GM12878 (cell line): Measurements from ENCODE around the gene METTL15. TPM values are rescaled to one million over a fixed set of nuclear protein-coding genes. Genes with fewer than 3 reads are reported as not detected.

Source experiments
- ATAC-seq: fragments of 200-7000 bp; cut with Tn5 transposase; 3 replicates; pipeline ENCODE4 v1.9.1; 2020; ENCODE audit warnings: mild to moderate bottlenecking, moderate library complexity
- BruUV-seq: library from RNA; stranded (reverse); fragments of 400-500 nt; replicated peaks from 2 replicates; lab custom pipeline; 2021; lab: Mats Ljungman, UMichigan
- CTCF ChIA-PET: fragments of 300-600 bp; sonication (Branson Sonifier 250); formaldehyde crosslinking; extraction: SDS; loops from one replicate; lab custom pipeline; 2021; ENCODE audit warnings: inconsistent platforms; lab: Yijun Ruan, JAX
- POLR2A ChIA-PET: fragments of 350-600 bp; formaldehyde crosslinking; extraction: SDS; loops from one replicate; lab custom pipeline; 2021; ENCODE audit warnings: inconsistent platforms; lab: Charles Lee
- RAD21 ChIA-PET: fragments of 300-600 bp; sonication (Branson Sonifier 250); formaldehyde crosslinking; loops from one replicate; lab custom pipeline; 2023; ENCODE audit warnings: antibody characterized with exemption; ENCODE audit not compliant: unreplicated experiment; lab: Charles Lee
- SMC1A ChIA-PET: fragments of 300-600 bp; sonication (Branson Sonifier 250); formaldehyde crosslinking; loops from one replicate; lab custom pipeline; 2023; ENCODE audit not compliant: unreplicated experiment, uncharacterized antibody; lab: Charles Lee
- DNase-seq: peaks from one replicate; pipeline ENCODE4 v3.0.0-alpha.2; 2011; ENCODE audit warnings: low read depth, low spot score
- FAIRE-seq: peaks from 3 replicates; lab custom pipeline; 2011; peaks lifted over from hg19 to GRCh38; lab: Jason Lieb, UNC
- H2AFZ ChIP-seq: 2 replicates; pipeline ENCODE4 v1.6.0; 2011; ENCODE audit warnings: low read depth, low read length, control low read depth; ENCODE audit not compliant: control insufficient read depth
- H3K27ac ChIP-seq: 2 replicates; pipeline ENCODE4 v1.5.1; 2011; ENCODE audit warnings: control low read depth; ENCODE audit not compliant: control insufficient read depth, insufficient read depth
- H3K27me3 ChIP-seq, 2 experiments: replicated peaks in 1 of 2; 2 replicates each; pipeline versions ENCODE4 v1.6.0 to v1.6.1; 2011; ENCODE audit warnings: low read length in 1 of 2; ENCODE audit not compliant: control insufficient read depth in 2 of 2, insufficient read depth in 2 of 2
- H3K36me3 ChIP-seq, 2 experiments: 2 replicates each; pipeline ENCODE4 v1.5.1; 2011; ENCODE audit warnings: low read length in 1 of 2; ENCODE audit not compliant: control insufficient read depth in 2 of 2, insufficient read depth in 2 of 2
- H3K4me1 ChIP-seq: 2 replicates; pipeline ENCODE4 v1.6.1; 2011; ENCODE audit warnings: mild to moderate bottlenecking, low read length, moderate library complexity, mixed read lengths; ENCODE audit not compliant: control insufficient read depth, insufficient read depth
- H3K4me2 ChIP-seq: 2 replicates; pipeline ENCODE4 v1.6.0; 2011; ENCODE audit warnings: control low read depth; ENCODE audit not compliant: control insufficient read depth, insufficient read depth
- H3K4me3 ChIP-seq: fragments of 200-600 bp; sonication (generic); 2 replicates; pipeline ENCODE4 v1.5.1; 2016
- H3K79me2 ChIP-seq: 2 replicates; pipeline ENCODE4 v1.6.0; 2011; ENCODE audit warnings: low read length; ENCODE audit not compliant: control insufficient read depth, insufficient read depth
- H3K9ac ChIP-seq: 2 replicates; pipeline ENCODE4 v1.8.0; 2011; ENCODE audit warnings: low read length, control low read depth, mixed read lengths; ENCODE audit not compliant: control insufficient read depth, insufficient read depth
- H3K9me3 ChIP-seq: replicated peaks from 3 replicates; pipeline ENCODE4 v1.5.1; 2011; ENCODE audit warnings: mild to moderate bottlenecking, low read length; ENCODE audit not compliant: control insufficient read depth, insufficient read depth
- H4K20me1 ChIP-seq: 2 replicates; pipeline ENCODE4 v1.6.0; 2011; ENCODE audit not compliant: control insufficient read depth, insufficient read depth
- ATF3 ChIP-seq: IDR thresholded peaks from 2 replicates; pipeline ENCODE4 v1.6.1; 2011; ENCODE audit warnings: low read depth, mild to moderate bottlenecking, low read length, moderate library complexity, borderline replicate concordance; ENCODE audit errors: extremely low read depth
- BCLAF1 ChIP-seq: fragments of 450-650 bp; IDR thresholded peaks from 2 replicates; pipeline ENCODE4 v1.6.1; 2017; ENCODE audit warnings: antibody characterized with exemption, mild to moderate bottlenecking, moderate library complexity
- E4F1 ChIP-seq: fragments of 450-650 bp; IDR thresholded peaks from 2 replicates; pipeline ENCODE4 v1.6.1; 2018; ENCODE audit warnings: borderline replicate concordance, mild to moderate bottlenecking; ENCODE audit not compliant: partially characterized antibody
- EP300 ChIP-seq, 2 experiments: fragments of 150-350 bp in 1 of 2; IDR thresholded peaks; 2 replicates each; pipeline ENCODE4 v1.6.1; 2011 to 2012; ENCODE audit warnings: low read depth in 2 of 2, low read length in 2 of 2, borderline replicate concordance in 1 of 2, improper control_type of control experiment in 1 of 2, inconsistent platforms in 1 of 2; ENCODE audit not compliant: control insufficient read depth in 1 of 2
- JUND ChIP-seq: IDR thresholded peaks from 2 replicates; pipeline ENCODE4 v1.6.1; 2012; ENCODE audit warnings: low read depth, mild to moderate bottlenecking, low read length, improper control_type of control experiment, moderate library complexity
- MTA2 ChIP-seq: fragments of 450-650 bp; IDR thresholded peaks from 2 replicates; pipeline ENCODE4 v1.6.1; 2016; ENCODE audit warnings: low read depth, mild to moderate bottlenecking, moderate library complexity
- POLR2AphosphoS5 ChIP-seq: IDR thresholded peaks from 2 replicates; pipeline ENCODE4 v1.6.1; 2011; ENCODE audit warnings: mild to moderate bottlenecking, low read length, inconsistent platforms
- POU2F2 ChIP-seq: IDR thresholded peaks from 3 replicates; pipeline ENCODE4 v1.6.1; 2011; ENCODE audit warnings: low read depth, mild to moderate bottlenecking, low read length, borderline replicate concordance
- RAD51 ChIP-seq: fragments of 450-650 bp; IDR thresholded peaks from 2 replicates; pipeline ENCODE4 v1.6.1; 2016; ENCODE audit warnings: moderate library complexity, mild to moderate bottlenecking, inconsistent platforms
- RFX5 ChIP-seq: IDR thresholded peaks from 2 replicates; pipeline ENCODE4 v1.6.1; 2011; ENCODE audit warnings: low read depth, low read length, improper control_type of control experiment
- TARDBP ChIP-seq: IDR thresholded peaks from 2 replicates; pipeline ENCODE4 v1.6.1; 2016; ENCODE audit warnings: borderline replicate concordance
- YY1 ChIP-seq: IDR thresholded peaks from 2 replicates; pipeline ENCODE4 v1.6.1; 2011; ENCODE audit warnings: low read depth, mild to moderate bottlenecking, low read length
- ZSCAN29 ChIP-seq: fragments of 450-650 bp; IDR thresholded peaks from 2 replicates; pipeline ENCODE4 v1.6.1; 2017; ENCODE audit warnings: mild to moderate bottlenecking, moderate library complexity
- WGBS: methylation state at CpG from one replicate; pipeline ENCODE4 v1.1.6; 2016; ENCODE audit warnings: low lambda C conversion rate; ENCODE audit not compliant: insufficient replicate concordance, insufficient coverage; ENCODE audit errors: missing lambda C conversion rate; 5-methylcytosine and 5-hydroxymethylcytosine counted together
- in situ Hi-C: fragments of 300-500 bp; cut with MboI; formaldehyde crosslinking; loops from 9 replicates; pipeline ENCODE4 v1.14.3; 2018; ENCODE audit warnings: mixed read lengths
- intact Hi-C: fragments of 100-400 bp; cut with micrococcal nuclease; formaldehyde crosslinking; loops from one replicate; pipeline ENCODE4 v1.14.2; 2022; ENCODE audit not compliant: unreplicated experiment
- polyA plus RNA-seq, 11 experiments: library from polyadenylated mRNA; depleted of rRNA in 4 of 11; unstranded in 6 of 11; stranded (reverse) in 5 of 11; fragments of >200 nt; fragmentation: Nextera tagmentation in 4 of 11; fragmentation: Illumina TruSeq in 1 of 11; extraction: Ambion mirVana in 4 of 11; extraction: Trizol in 1 of 11; gene quantifications; 1 replicate in 1 of 11; 2 replicates in 10 of 11; pipeline versions ENCODE4 v1.2.1 to v1.2.3, GENCODE V29; 2011 to 2016; ENCODE audit warnings: inconsistent platforms in 2 of 11, missing spikeins in 2 of 11, low read depth in 1 of 11
- total RNA-seq, 4 experiments: library from RNA; depleted of rRNA in 3 of 4; stranded (reverse); fragments of >200 nt in 3 of 4; fragmentation: Illumina TruSeq in 1 of 4; extraction: Trizol in 1 of 4; gene quantifications; 2 replicates each; pipeline versions ENCODE4 v1.2.1 to v1.2.3, GENCODE V29; 2013 to 2021

Gene METTL15
- total and polyA plus RNA-seq, 10 of the 15 experiments (the other 5 are each of a cell fraction or from before 2014, with no cell fraction given), result 7.9 to 16.9 (median 14.4) TPM

- no peak for TF ChIP-seq TARDBP
- TF ChIP-seq POLR2AphosphoS5, result no peak
- no peak for TF ChIP-seq BCLAF1
- no peak for TF ChIP-seq RAD51
- no peak for TF ChIP-seq ZSCAN29
- TF ChIP-seq RFX5, result no peak
Measured at GRCh38 chr11:28114731-28115130, 6.5 kb downstream of the METTL15 start (continued).

GRCh38 chr11:28117712-28118111, 9.5 kb downstream of the METTL15 start:
- Histone ChIP-seq H4K20me1 (no peaks in the 10 kb centered on the region), H3K9ac (no peak overlapping the region), H3K9me3 (no peaks in the 10 kb centered on the region), H3K36me3 (0 out of 4 replicates have a peak, but pooled peaks cover 0 to 3% of the 10 kb centered on the region in 2 experiments), H3K4me3 (no peak overlapping the region), H3K4me2 (no peak overlapping the region), H3K4me1 (no peaks in the 10 kb centered on the region), H3K27me3 (no peaks in the 10 kb centered on the region), H3K79me2 (peaks cover 2% of the 10 kb centered on the region), H2AFZ (no peak overlapping the region), H3K27ac (no peak overlapping the region)
- ChIA-PET RAD21 (interaction anchor here (2.5 kb wide), 1 partner anchor 10 kb away, joined by 12 read pairs; the partner anchor contains the start of genes KIF18A and METTL15), SMC1A (interaction anchor here (1.1 to 1.8 kb wide), 5 partner anchors 10 to 27 kb away, joined by 3 to 6 read pairs (median 4); partner anchors contain the start of genes KIF18A and METTL15), CTCF (interaction anchor here (0.7 to 1.1 kb wide), 3 partner anchors 7 to 412 kb away, joined by 3 to 4 read pairs (median 4); no protein-coding TSS in a partner anchor), POLR2A (interaction anchor here (2.1 kb wide), 1 partner anchor 10 kb away, joined by 9 read pairs; the partner anchor contains the start of genes KIF18A and METTL15)
- no peak for DNase-seq
- TF ChIP-seq BCLAF1, result no peak
- no peak for TF ChIP-seq JUND
- no peak for TF ChIP-seq E4F1
- TF ChIP-seq EP300 (IDR thresholded peaks at IDR 0.05; ENCODE audit: borderline replicate concordance in 1 of 2, control insufficient read depth in 1 of 2, low read depth in 2 of 2, low read length in 2 of 2), result no peak
- TF ChIP-seq POU2F2, result no peak
- TF ChIP-seq ATF3, result no peak
- TF ChIP-seq YY1, result no peak
- TF ChIP-seq MTA2, result no peak
- ATAC-seq, result no peak
- BruUV-seq, result no TSS peak
- in situ Hi-C loops, result no loop called here
- 98% methylated on average over 4 of the region's 4 CpGs for WGBS
- no peak for FAIRE-seq
- intact Hi-C loops, result loop anchor here (10.0 kb wide), 1 partner anchor 407 kb away; no protein-coding TSS in a partner anchor
